ENCODE measurements around the gene ZNF644. TPM values are rescaled to one million over a fixed set of nuclear protein-coding genes. Genes with fewer than 3 reads are reported as not detected.
"Not testable (repeated sequence)": the region's sequence is repeated elsewhere in the genome, so short reads cannot be mapped to it uniquely, and the experiment has no call there.

The ZNF644 gene
- polyA plus RNA-seq, 3 donors = 7.0 to 22.2 (median 17.6) TPM

- TF ChIP-seq CTCF (IDR thresholded peaks at IDR 0.05) = no peak
- H3K27ac Mint-ChIP-seq = no peak overlapping the region
- no peaks in the 10 kb centered on the region for H3K9me3 ChIP-seq (replicated peaks in 1 of 2; ENCODE audit: control insufficient read depth in 1 of 2, insufficient read depth in 1 of 2, low read length in 2 of 2)
- H3K9me3 Mint-ChIP-seq = peaks cover 0 to 1% (median 0%) of the 10 kb centered on the region in 7 donors
- H3K4me1 ChIP-seq (ENCODE audit: control insufficient read depth in 1 of 2, insufficient read depth in 2 of 2, low read length in 2 of 2) = no peaks in the 10 kb centered on the region
- H4K20me1 ChIP-seq (ENCODE audit: insufficient read depth, low read length) = no peaks in the 10 kb centered on the region
- no peaks in the 10 kb centered on the region for H3K27me3 ChIP-seq (ENCODE audit: control insufficient read depth in 2 of 2, insufficient read depth in 2 of 2, low read length in 2 of 2)
- H3K4me1 Mint-ChIP-seq = no peaks in the 10 kb centered on the region
- H3K4me3 Mint-ChIP-seq = no peak overlapping the region
- H3K4me3 ChIP-seq (replicated peaks in 1 of 3; ENCODE audit: low read depth in 2 of 3, low read length in 3 of 3) = no peak overlapping the region
- peaks cover 0 to 2% (median 0%) of the 10 kb centered on the region in 3 donors for H3K27me3 Mint-ChIP-seq (ENCODE audit: low read depth in 3 of 3)
- no peak overlapping the region for H3K9ac ChIP-seq (ENCODE audit: insufficient read depth, low read length, poor library complexity, severe bottlenecking)
- no peaks in the 10 kb centered on the region for H3K79me2 ChIP-seq (ENCODE audit: insufficient read depth, low read length)
- intact Hi-C loops (cut with micrococcal nuclease) = no loop called here
- H3K4me2 ChIP-seq (replicated peaks; ENCODE audit: extremely low read depth, low read length, poor library complexity, severe bottlenecking) = no peak overlapping the region
- no peak overlapping the region for H2AFZ ChIP-seq (ENCODE audit: insufficient read depth, low read depth, low read length, poor library complexity, severe bottlenecking)
- H3K27ac ChIP-seq (ENCODE audit: low read depth in 1 of 2, low read length in 2 of 2) = no peak overlapping the region
- peaks cover 36 to 41% of the 10 kb centered on the region in 2 donors for H3K36me3 Mint-ChIP-seq
- DNase-seq = no peak
- H3K36me3 ChIP-seq (replicated peaks in 1 of 2; ENCODE audit: control insufficient read depth in 1 of 2, insufficient read depth in 2 of 2, low read length in 2 of 2) = peaks cover 5 to 42% of the 10 kb centered on the region in 2 donors
Observed at GRCh38 chr1:90902672-90903071, 119.2 kb downstream of the ZNF644 start.

- DNase-seq = no peak
- H3K4me3 Mint-ChIP-seq = no peak overlapping the region
- no peaks in the 10 kb centered on the region for H3K4me1 Mint-ChIP-seq
- no peak overlapping the region for H3K27ac Mint-ChIP-seq
- H3K4me3 ChIP-seq (replicated peaks in 1 of 3; ENCODE audit: low read depth in 2 of 3, low read length in 3 of 3) = no peak overlapping the region
- peaks cover 0 to 6% (median under 1%) of the 10 kb centered on the region in 7 donors for H3K9me3 Mint-ChIP-seq
- WGBS (ENCODE audit: insufficient coverage) = no CpG with 5 or more reads among the region's 3 CpGs
- H3K27me3 Mint-ChIP-seq (ENCODE audit: low read depth in 3 of 3) = peaks cover 0 to 2% (median 0%) of the 10 kb centered on the region in 3 donors
- H3K27ac ChIP-seq (ENCODE audit: low read depth in 1 of 2, low read length in 2 of 2) = no peak overlapping the region
- H3K9ac ChIP-seq (ENCODE audit: insufficient read depth, low read length, poor library complexity, severe bottlenecking) = no peak overlapping the region
- peaks cover 5 to 42% of the 10 kb centered on the region in 2 donors for H3K36me3 ChIP-seq (replicated peaks in 1 of 2; ENCODE audit: control insufficient read depth in 1 of 2, insufficient read depth in 2 of 2, low read length in 2 of 2)
- no peaks in the 10 kb centered on the region for H4K20me1 ChIP-seq (ENCODE audit: insufficient read depth, low read length)
- intact Hi-C loops (cut with micrococcal nuclease) = no loop called here
- H2AFZ ChIP-seq (ENCODE audit: insufficient read depth, low read depth, low read length, poor library complexity, severe bottlenecking) = no peak overlapping the region
- no peak for TF ChIP-seq CTCF (IDR thresholded peaks at IDR 0.05)
- no peaks in the 10 kb centered on the region for H3K4me1 ChIP-seq (ENCODE audit: control insufficient read depth in 1 of 2, insufficient read depth in 2 of 2, low read length in 2 of 2)
- peaks cover 27 to 34% of the 10 kb centered on the region in 2 donors for H3K36me3 Mint-ChIP-seq
- no peaks in the 10 kb centered on the region for H3K27me3 ChIP-seq (ENCODE audit: control insufficient read depth in 2 of 2, insufficient read depth in 2 of 2, low read length in 2 of 2)
- no peaks in the 10 kb centered on the region for H3K79me2 ChIP-seq (ENCODE audit: insufficient read depth, low read length)
- H3K9me3 ChIP-seq (replicated peaks in 1 of 2; ENCODE audit: control insufficient read depth in 1 of 2, insufficient read depth in 1 of 2, low read length in 2 of 2) = no peaks in the 10 kb centered on the region
- H3K4me2 ChIP-seq (replicated peaks; ENCODE audit: extremely low read depth, low read length, poor library complexity, severe bottlenecking) = no peak overlapping the region
Observed at GRCh38 chr1:90899263-90899662, 122.6 kb downstream of the ZNF644 start.

GRCh38 chr1:90893679-90894078 lies 128.2 kb downstream of the ZNF644 start:
- H3K27ac Mint-ChIP-seq, H3K4me3 Mint-ChIP-seq: not testable (repeated sequence)

More at GRCh38 chr1:90893679-90894078, 128.2 kb downstream of the ZNF644 start:
- H3K79me2 ChIP-seq (ENCODE audit: insufficient read depth, low read length); H3K9ac ChIP-seq (ENCODE audit: insufficient read depth, low read length, poor library complexity, severe bottlenecking); H4K20me1 ChIP-seq (ENCODE audit: insufficient read depth, low read length); H3K27me3 ChIP-seq (ENCODE audit: control insufficient read depth in 2 of 2, insufficient read depth in 2 of 2, low read length in 2 of 2); H2AFZ ChIP-seq (ENCODE audit: insufficient read depth, low read depth, low read length, poor library complexity, severe bottlenecking); H3K4me2 ChIP-seq (replicated peaks; ENCODE audit: extremely low read depth, low read length, poor library complexity, severe bottlenecking); H3K27ac ChIP-seq (ENCODE audit: low read depth in 1 of 2, low read length in 2 of 2); H3K4me1 Mint-ChIP-seq; H3K36me3 Mint-ChIP-seq; H3K4me3 ChIP-seq (replicated peaks in 1 of 3; ENCODE audit: low read depth in 2 of 3, low read length in 3 of 3); H3K36me3 ChIP-seq (replicated peaks in 1 of 2; ENCODE audit: control insufficient read depth in 1 of 2, insufficient read depth in 2 of 2, low read length in 2 of 2); H3K27me3 Mint-ChIP-seq (ENCODE audit: low read depth in 3 of 3); H3K4me1 ChIP-seq (ENCODE audit: control insufficient read depth in 1 of 2, insufficient read depth in 2 of 2, low read length in 2 of 2); H3K9me3 ChIP-seq (replicated peaks in 1 of 2; ENCODE audit: control insufficient read depth in 1 of 2, insufficient read depth in 1 of 2, low read length in 2 of 2); DNase-seq; intact Hi-C loops (cut with micrococcal nuclease): not testable (repeated sequence)
- 98% methylated on average over 19 of the region's 38 CpGs for WGBS (ENCODE audit: insufficient coverage)
- peaks cover 13 to 32% (median 21%) of the 10 kb centered on the region in 7 donors for H3K9me3 Mint-ChIP-seq

All from CD14-positive monocyte (primary cell).